Endothelial cell of umbilical vein (primary cell): ENCODE data around the gene DAB2IP. TPM values are rescaled to one million over a fixed set of nuclear protein-coding genes. Genes with fewer than 3 reads are reported as not detected.

Experiments used
- BruUV-seq: library from RNA; stranded (reverse); fragments of 400-500 nt; replicated peaks from 2 replicates; lab custom pipeline; 2021; lab: Mats Ljungman, UMichigan
- CTCF ChIA-PET: fragments of 300-600, 350-600 bp; sonication (Branson Sonifier 250); formaldehyde crosslinking; loops from one replicate; lab custom pipeline; 2021; ENCODE audit warnings: antibody characterized with exemption, inconsistent platforms; lab: Charles Lee
- POLR2A ChIA-PET: fragments of 300-600, 350-600 bp; sonication (Branson Sonifier 250); formaldehyde crosslinking; loops from one replicate; lab custom pipeline; 2021; ENCODE audit warnings: antibody characterized with exemption, inconsistent platforms; lab: Charles Lee
- DNase-seq: peaks from one replicate; pipeline ENCODE4 v3.0.0-alpha.2; 2011; ENCODE audit warnings: low read depth, low spot score
- FAIRE-seq: peaks from 2 replicates; lab custom pipeline; 2011; peaks lifted over from hg19 to GRCh38; lab: Jason Lieb, UNC
- H2AFZ ChIP-seq: 2 replicates; pipeline ENCODE4 v1.6.0; 2012; ENCODE audit warnings: low read depth, low read length, control low read depth, inconsistent platforms
- H3K27ac ChIP-seq: 2 replicates; pipeline ENCODE4 v1.5.1; 2011; ENCODE audit warnings: low read depth, mild to moderate bottlenecking, control low read depth, low read length, moderate library complexity; ENCODE audit not compliant: insufficient read depth
- H3K27me3 ChIP-seq, 2 experiments: 2 replicates each; pipeline versions ENCODE4 v1.6.0 to v1.6.1; 2011; ENCODE audit warnings: low read length in 2 of 2, mixed read lengths in 1 of 2; ENCODE audit not compliant: control insufficient read depth in 2 of 2, insufficient read depth in 2 of 2
- H3K36me3 ChIP-seq, 2 experiments: 2 replicates in 1 of 2; 3 replicates in 1 of 2; pipeline ENCODE4 v1.5.1; 2011; ENCODE audit warnings: low read length in 2 of 2, mild to moderate bottlenecking in 1 of 2, moderate library complexity in 1 of 2; ENCODE audit not compliant: control insufficient read depth in 2 of 2, insufficient read depth in 2 of 2; ENCODE audit errors: extremely low read depth in 1 of 2
- H3K4me1 ChIP-seq: 3 replicates; pipeline ENCODE4 v1.5.1; 2011; ENCODE audit warnings: mild to moderate bottlenecking, low read length; ENCODE audit not compliant: control insufficient read depth, insufficient read depth; ENCODE audit errors: extremely low read depth
- H3K4me2 ChIP-seq: 2 replicates; pipeline ENCODE4 v1.6.1; 2011; ENCODE audit warnings: low read length, control low read depth, mixed read lengths; ENCODE audit not compliant: insufficient read depth
- H3K4me3 ChIP-seq, 3 experiments: fragments of 200-600 bp in 1 of 3; sonication (generic), shearing (Covaris generic) in 1 of 3; replicated peaks in 1 of 3; 2 replicates each; pipeline ENCODE4 v1.5.1; 2011 to 2016; ENCODE audit warnings: control low read depth in 3 of 3, low read length in 3 of 3, mild to moderate bottlenecking in 2 of 3, inconsistent platforms in 1 of 3, low read depth in 1 of 3, moderate library complexity in 1 of 3; ENCODE audit not compliant: insufficient read depth in 1 of 3
- H3K79me2 ChIP-seq: 2 replicates; pipeline ENCODE4 v1.6.0; 2012; ENCODE audit warnings: low read length, inconsistent platforms; ENCODE audit not compliant: control insufficient read depth, insufficient read depth
- H3K9ac ChIP-seq: replicated peaks from 2 replicates; pipeline ENCODE3; 2011; ENCODE audit warnings: low read length, control low read depth; ENCODE audit not compliant: insufficient read depth; ENCODE audit errors: extremely low read depth
- H3K9me1 ChIP-seq: replicated peaks from 3 replicates; pipeline ENCODE4 v1.6.0; 2011; ENCODE audit warnings: mild to moderate bottlenecking, low read length; ENCODE audit not compliant: control insufficient read depth, insufficient read depth; ENCODE audit errors: extremely low read depth
- H3K9me3 ChIP-seq: replicated peaks from 2 replicates; pipeline ENCODE4 v1.5.1; 2012; ENCODE audit warnings: low read length, inconsistent platforms; ENCODE audit not compliant: control insufficient read depth, insufficient read depth
- H4K20me1 ChIP-seq: replicated peaks from 2 replicates; pipeline ENCODE3; 2011; ENCODE audit warnings: mild to moderate bottlenecking, low read length; ENCODE audit not compliant: control insufficient read depth, insufficient read depth; ENCODE audit errors: extremely low read depth
- EZH2 ChIP-seq: IDR thresholded peaks from 2 replicates; pipeline ENCODE4 v1.6.1; 2012; ENCODE audit warnings: borderline replicate concordance, low read depth, mild to moderate bottlenecking, moderate library complexity, low read length, inconsistent platforms; ENCODE audit not compliant: severe bottlenecking
- FOS ChIP-seq: IDR thresholded peaks from 2 replicates; pipeline ENCODE4 v1.6.1; 2011; ENCODE audit warnings: mild to moderate bottlenecking, low read length, moderate library complexity, borderline replicate concordance; ENCODE audit not compliant: insufficient read depth
- GATA2 ChIP-seq: IDR thresholded peaks from 2 replicates; pipeline ENCODE4 v1.7.0; 2011; ENCODE audit warnings: low read depth, mild to moderate bottlenecking, moderate library complexity, mixed read lengths, low read length; ENCODE audit not compliant: insufficient read length, insufficient read depth
- JUN ChIP-seq: IDR thresholded peaks from 2 replicates; pipeline ENCODE4 v1.6.1; 2011; ENCODE audit warnings: borderline replicate concordance, low read depth; ENCODE audit not compliant: insufficient read length, insufficient read depth
- MAX ChIP-seq: IDR thresholded peaks from 2 replicates; pipeline ENCODE4 v1.6.1; 2011; ENCODE audit not compliant: insufficient read depth, insufficient read length
- MYC ChIP-seq: IDR thresholded peaks from one replicate; pipeline ENCODE4 v1.6.1; 2011; ENCODE audit warnings: mild to moderate bottlenecking, low read depth, low read length
- POLR2A ChIP-seq: IDR thresholded peaks from 2 replicates; pipeline ENCODE4 v1.6.1; 2012; ENCODE audit warnings: low read depth, mild to moderate bottlenecking, control low read depth, low read length
- POLR2AphosphoS5 ChIP-seq: IDR thresholded peaks from 2 replicates; pipeline ENCODE4 v1.6.1; 2012; ENCODE audit warnings: low read depth, mild to moderate bottlenecking, control low read depth, low read length, moderate library complexity; ENCODE audit not compliant: insufficient read depth
- dilution Hi-C: fragments of 300-500 bp; cut with MboI; formaldehyde crosslinking; loops from one replicate; pipeline ENCODE4 v1.15.0; 2019; ENCODE audit warnings: low sequenced_read_pairs; ENCODE audit not compliant: extremely low pct_ligation_motif_present
- intact Hi-C: fragments of 100-400 bp; cut with micrococcal nuclease; formaldehyde crosslinking; loops from one replicate; pipeline ENCODE4 v1.10.0; 2022
- polyA plus RNA-seq, 4 experiments: library from polyadenylated mRNA; depleted of rRNA in 3 of 4; stranded (reverse) in 3 of 4; unstranded in 1 of 4; fragments of >200 nt; gene quantifications; 2 replicates each; pipeline versions ENCODE4 v1.2.1 to v1.2.3, GENCODE V29; 2011 to 2012; ENCODE audit warnings: missing spikeins in 1 of 4
- total RNA-seq: library from RNA; stranded (reverse); gene quantifications from 2 replicates; pipeline ENCODE4 v1.2.3, GENCODE V29; 2021
- TF ChIP-seq, protein P1 (sequence below), 2 donors: IDR thresholded peaks; 1 replicate in 1 of 2; 2 replicates in 1 of 2; pipeline ENCODE4 v1.5.1; 2011; ENCODE audit warnings: low read length in 2 of 2, mild to moderate bottlenecking in 2 of 2, moderate library complexity in 2 of 2, control low read depth in 1 of 2, inconsistent platforms in 1 of 2, low read depth in 1 of 2; ENCODE audit not compliant: insufficient read depth in 1 of 2; ENCODE audit errors: extremely low read depth in 1 of 2

The DAB2IP gene
- total and polyA plus RNA-seq, 2 donors (not counting 3 experiments of a cell fraction or from before 2014, with no cell fraction given), result 29.2 to 53.6 TPM

DNA sequence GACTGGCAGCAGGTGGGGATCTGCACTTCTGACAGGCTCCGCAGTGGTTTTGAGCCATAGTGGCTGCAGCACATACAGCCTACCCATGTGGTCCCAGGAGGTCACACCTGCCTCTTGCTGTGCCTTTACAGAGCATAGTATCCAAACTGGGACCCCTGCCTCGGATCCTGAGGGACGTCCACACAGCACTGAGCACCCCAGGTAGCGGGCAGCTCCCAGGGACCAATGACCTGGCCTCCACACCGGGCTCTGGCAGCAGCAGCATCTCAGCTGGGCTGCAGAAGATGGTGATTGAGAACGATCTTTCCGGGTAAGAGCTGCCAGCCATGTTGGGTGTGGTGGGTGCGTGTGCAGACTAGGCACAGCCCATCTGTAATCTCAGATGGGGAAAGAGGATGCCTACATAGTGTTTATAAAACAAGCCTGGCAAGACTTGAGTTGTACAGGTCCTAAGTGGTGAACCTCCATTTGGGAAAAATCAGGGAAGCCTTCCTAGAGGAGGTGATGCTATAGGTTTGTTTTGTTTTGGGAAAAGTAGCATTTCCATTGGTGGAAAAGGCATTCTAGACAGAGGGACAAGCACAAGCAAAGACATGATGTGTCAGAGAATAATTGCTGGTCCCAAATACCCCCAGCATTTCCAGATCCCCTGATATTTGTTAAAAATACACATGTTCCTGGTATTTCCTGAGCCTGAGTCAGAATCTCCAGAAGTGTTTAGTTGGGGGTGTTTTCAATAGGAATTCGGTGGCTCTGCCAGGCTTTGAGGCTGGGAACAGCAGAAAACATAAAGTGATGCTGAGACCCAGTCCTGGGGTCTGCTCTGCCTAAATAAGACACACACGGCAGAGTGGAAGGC is 119.2 kb downstream of the DAB2IP start:
- H3K9me3 ChIP-seq, result no peaks in the 10 kb centered on the region
- H3K36me3 ChIP-seq, result peaks cover 0 to 57% of the 10 kb centered on the region in 2 experiments
- TF ChIP-seq POLR2AphosphoS5, result no peak
- peak; percentile 79 for TF ChIP-seq FOS
- peak; percentile 67 for TF ChIP-seq GATA2
- TF ChIP-seq JUN, result peak; percentile 74
- no peak overlapping the region for H3K4me3 ChIP-seq
- no peaks in the 10 kb centered on the region for H3K9me1 ChIP-seq
- no peaks in the 10 kb centered on the region for H3K79me2 ChIP-seq
- peak overlapping the region; percentile 54 for H3K27ac ChIP-seq
- intact Hi-C loops (no loop called here), dilution Hi-C loops (no loop called here)
- FAIRE-seq, result peak; percentile 87
- DNase-seq, result peak; percentile 80
- no peaks in the 10 kb centered on the region for H4K20me1 ChIP-seq
- peak overlapping the region; percentile 5 for H3K9ac ChIP-seq
- no peaks in the 10 kb centered on the region for H3K27me3 ChIP-seq
- peaks cover 16% of the 10 kb centered on the region for H3K4me1 ChIP-seq
- peak overlapping the region; percentile 10 for H3K4me2 ChIP-seq
- BruUV-seq, result no TSS peak
- H2AFZ ChIP-seq, result no peak overlapping the region
- ChIA-PET CTCF (interaction anchor here (0.8 kb wide), 1 partner anchor 27 kb away, joined by 3 read pairs; no protein-coding TSS in a partner anchor), POLR2A (no interaction called here)

GRCh38 chr9:121771418-121771817 is 120.0 kb downstream of the DAB2IP start:
- ChIA-PET CTCF (interaction anchor here (0.6 kb wide), 1 partner anchor 81 kb away, joined by 3 read pairs; no protein-coding TSS in a partner anchor), POLR2A (no interaction called here)
- H2AFZ ChIP-seq, result no peak overlapping the region
- intact Hi-C loops (no loop called here), dilution Hi-C loops (no loop called here)
- H3K9me3 ChIP-seq, result no peaks in the 10 kb centered on the region
- H3K4me3 ChIP-seq, result no peak overlapping the region
- no peaks in the 10 kb centered on the region for H3K79me2 ChIP-seq
- H3K4me1 ChIP-seq, result peaks cover 13% of the 10 kb centered on the region
- no TSS peak for BruUV-seq
- no peaks in the 10 kb centered on the region for H4K20me1 ChIP-seq
- peak overlapping the region; percentile 5 for H3K9ac ChIP-seq
- H3K9me1 ChIP-seq, result no peaks in the 10 kb centered on the region
- no peak overlapping the region for H3K4me2 ChIP-seq
- FAIRE-seq (no peak), DNase-seq (no peak)
- TF ChIP-seq EZH2 (no peak), MYC (no peak), POLR2A (no peak), JUN (no peak), POLR2AphosphoS5 (no peak), MAX (no peak), FOS (no peak), GATA2 (no peak)
- TF ChIP-seq, protein P1, sequence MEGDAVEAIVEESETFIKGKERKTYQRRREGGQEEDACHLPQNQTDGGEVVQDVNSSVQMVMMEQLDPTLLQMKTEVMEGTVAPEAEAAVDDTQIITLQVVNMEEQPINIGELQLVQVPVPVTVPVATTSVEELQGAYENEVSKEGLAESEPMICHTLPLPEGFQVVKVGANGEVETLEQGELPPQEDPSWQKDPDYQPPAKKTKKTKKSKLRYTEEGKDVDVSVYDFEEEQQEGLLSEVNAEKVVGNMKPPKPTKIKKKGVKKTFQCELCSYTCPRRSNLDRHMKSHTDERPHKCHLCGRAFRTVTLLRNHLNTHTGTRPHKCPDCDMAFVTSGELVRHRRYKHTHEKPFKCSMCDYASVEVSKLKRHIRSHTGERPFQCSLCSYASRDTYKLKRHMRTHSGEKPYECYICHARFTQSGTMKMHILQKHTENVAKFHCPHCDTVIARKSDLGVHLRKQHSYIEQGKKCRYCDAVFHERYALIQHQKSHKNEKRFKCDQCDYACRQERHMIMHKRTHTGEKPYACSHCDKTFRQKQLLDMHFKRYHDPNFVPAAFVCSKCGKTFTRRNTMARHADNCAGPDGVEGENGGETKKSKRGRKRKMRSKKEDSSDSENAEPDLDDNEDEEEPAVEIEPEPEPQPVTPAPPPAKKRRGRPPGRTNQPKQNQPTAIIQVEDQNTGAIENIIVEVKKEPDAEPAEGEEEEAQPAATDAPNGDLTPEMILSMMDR (IDR thresholded peaks at IDR 0.05; ENCODE audit: extremely low read depth in 1 of 2, insufficient read depth in 1 of 2, low read depth in 1 of 2, low read length in 2 of 2), result no peak
- H3K27me3 ChIP-seq, result no peaks in the 10 kb centered on the region
- H3K36me3 ChIP-seq, result peaks cover 0 to 64% of the 10 kb centered on the region in 2 experiments
- peak overlapping the region; percentile 54 for H3K27ac ChIP-seq
